ENCODE results near the gene RIN3.
"Not testable (repeated sequence)": the region's sequence is repeated elsewhere in the genome, so short reads cannot be mapped to it uniquely, and the experiment has no call there.

The RIN3 gene

DNA sequence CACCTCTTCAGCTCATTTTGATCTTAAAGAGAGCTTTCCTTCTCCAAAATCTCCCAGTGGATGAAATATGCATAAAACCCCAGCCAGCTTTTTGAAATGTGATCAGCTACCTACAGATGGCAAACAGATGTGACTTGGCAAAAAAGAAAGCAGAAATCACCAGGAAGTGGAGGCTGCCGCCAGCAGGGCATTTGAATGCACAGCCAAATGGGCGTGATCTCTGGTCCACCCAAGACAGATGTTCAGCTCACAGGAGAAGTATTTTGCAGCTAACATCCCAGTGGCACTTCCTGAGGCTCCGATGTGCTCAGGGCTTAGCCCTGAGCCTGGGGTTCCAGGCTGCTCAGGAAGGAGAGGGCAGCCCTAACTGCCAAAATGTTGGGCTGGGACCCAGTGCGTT, 156.6 kb downstream of the RIN3 start:
- Histone ChIP-seq H3K9ac (ENCODE audit: low read depth, low read length) (no peak overlapping the region), H3K36me3 (ENCODE audit: control insufficient read depth, insufficient read depth, low read length) (no peaks in the 10 kb centered on the region), H3K4me3 (ENCODE audit: low read depth, low read length) (no peak overlapping the region), H3K27me3 (ENCODE audit: control insufficient read depth, insufficient read depth, low read length) (no peaks in the 10 kb centered on the region), H3K4me1 (ENCODE audit: control insufficient read depth, insufficient read depth, low read length) (no peaks in the 10 kb centered on the region), H3K9me3 (ENCODE audit: control insufficient read depth, insufficient read depth, low read length) (no peaks in the 10 kb centered on the region)

DNA sequence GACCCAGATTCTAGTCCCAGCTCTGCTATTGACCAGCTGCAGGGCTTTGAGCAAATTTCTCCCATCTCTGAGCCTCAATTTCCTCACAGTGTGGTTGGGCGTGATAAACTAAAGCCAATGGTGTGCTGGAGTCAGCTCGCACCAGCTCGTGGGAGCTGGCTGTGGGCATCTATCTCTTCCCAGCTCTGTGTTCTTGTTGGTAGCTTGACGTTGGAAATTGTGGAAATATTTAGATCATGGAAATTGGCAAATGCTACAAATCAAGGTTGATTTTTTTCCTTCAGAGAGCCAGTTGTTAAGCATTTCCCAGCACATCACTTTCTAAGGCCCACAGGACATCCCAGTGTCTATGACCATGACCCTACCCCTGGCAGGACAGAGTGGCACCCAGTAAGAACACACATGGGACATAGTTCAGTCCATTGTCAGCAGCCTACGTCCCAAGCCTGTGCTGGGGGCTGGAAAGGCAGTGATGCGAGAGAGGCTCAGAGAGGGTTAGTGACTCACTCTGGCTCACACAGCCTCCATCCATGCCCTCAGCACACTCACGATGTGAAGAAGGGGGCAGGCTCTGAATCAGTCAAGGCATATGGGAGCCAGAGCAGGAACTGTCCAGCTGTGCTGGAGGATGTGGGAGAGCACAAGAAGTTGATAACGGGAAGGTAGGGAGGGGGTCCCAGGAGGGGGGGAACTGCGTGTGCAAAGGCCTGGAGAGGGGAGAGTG, 157.2 kb downstream of the RIN3 start:
- no peak overlapping the region for H3K9ac ChIP-seq (ENCODE audit: low read depth, low read length)
- no peaks in the 10 kb centered on the region for H3K36me3 ChIP-seq (ENCODE audit: control insufficient read depth, insufficient read depth, low read length)
- no peaks in the 10 kb centered on the region for H3K9me3 ChIP-seq (ENCODE audit: control insufficient read depth, insufficient read depth, low read length)
- H3K4me1 ChIP-seq (ENCODE audit: control insufficient read depth, insufficient read depth, low read length) = no peaks in the 10 kb centered on the region
- no peaks in the 10 kb centered on the region for H3K27me3 ChIP-seq (ENCODE audit: control insufficient read depth, insufficient read depth, low read length)
- no peak overlapping the region for H3K4me3 ChIP-seq (ENCODE audit: low read depth, low read length)

DNA sequence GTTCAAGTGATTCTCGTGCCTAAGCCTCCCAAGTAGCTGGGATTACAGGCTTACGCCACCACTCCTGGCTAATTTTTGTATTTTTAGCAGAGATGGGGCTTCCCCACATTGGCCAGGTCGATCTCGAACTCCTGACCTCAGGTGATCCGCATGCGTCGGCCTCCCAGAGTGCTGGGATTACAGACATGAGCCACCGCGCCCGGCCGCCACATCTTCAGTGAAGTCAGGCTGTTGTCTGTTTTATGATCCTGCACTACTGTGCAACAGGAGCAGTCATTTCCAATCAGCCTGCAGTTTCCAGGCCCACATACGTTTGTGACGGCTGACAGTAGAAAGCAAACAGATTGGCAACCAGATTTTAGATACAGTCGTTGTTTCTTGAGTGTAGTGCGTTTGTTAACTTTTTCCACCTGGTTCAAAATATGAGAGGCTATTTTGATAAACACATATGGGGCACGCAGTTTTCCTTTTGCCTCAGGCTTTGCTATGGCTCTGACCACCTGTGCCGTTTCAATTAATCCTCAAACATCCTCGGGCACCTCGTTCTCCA, 160.1 kb downstream of the RIN3 start:
- H3K9ac ChIP-seq (ENCODE audit: low read depth, low read length) = no peak overlapping the region
- H3K36me3 ChIP-seq (ENCODE audit: control insufficient read depth, insufficient read depth, low read length) = no peaks in the 10 kb centered on the region
- no peaks in the 10 kb centered on the region for H3K27me3 ChIP-seq (ENCODE audit: control insufficient read depth, insufficient read depth, low read length)
- H3K4me3 ChIP-seq (ENCODE audit: low read depth, low read length) = no peak overlapping the region
- no peaks in the 10 kb centered on the region for H3K9me3 ChIP-seq (ENCODE audit: control insufficient read depth, insufficient read depth, low read length)
- H3K4me1 ChIP-seq (ENCODE audit: control insufficient read depth, insufficient read depth, low read length) = no peaks in the 10 kb centered on the region

DNA sequence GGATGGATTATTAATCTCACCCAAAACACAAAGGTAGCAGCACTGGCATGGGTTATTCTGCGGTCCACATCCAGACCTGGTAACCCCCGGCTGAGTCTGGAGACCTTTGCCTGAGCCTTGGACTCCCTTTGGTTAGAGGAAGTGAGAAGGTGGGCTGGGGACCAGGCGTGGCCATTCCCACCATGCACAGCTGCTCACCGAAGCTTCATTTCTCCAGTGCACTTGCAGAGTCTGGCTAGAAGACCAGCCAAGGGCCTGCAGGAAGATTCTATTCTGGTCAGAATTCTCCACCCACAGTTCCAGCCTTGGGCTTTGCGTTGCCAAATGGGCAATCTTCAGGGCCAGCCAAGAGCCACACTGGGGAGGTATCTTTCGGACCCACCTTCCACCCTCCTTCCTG, 161.8 kb downstream of the RIN3 start:
- H3K4me3 ChIP-seq (ENCODE audit: low read depth, low read length) = no peak overlapping the region
- H3K36me3 ChIP-seq (ENCODE audit: control insufficient read depth, insufficient read depth, low read length) = no peaks in the 10 kb centered on the region
- H3K9me3 ChIP-seq (ENCODE audit: control insufficient read depth, insufficient read depth, low read length) = no peaks in the 10 kb centered on the region
- H3K9ac ChIP-seq (ENCODE audit: low read depth, low read length) = no peak overlapping the region
- no peaks in the 10 kb centered on the region for H3K4me1 ChIP-seq (ENCODE audit: control insufficient read depth, insufficient read depth, low read length)
- no peaks in the 10 kb centered on the region for H3K27me3 ChIP-seq (ENCODE audit: control insufficient read depth, insufficient read depth, low read length)

DNA sequence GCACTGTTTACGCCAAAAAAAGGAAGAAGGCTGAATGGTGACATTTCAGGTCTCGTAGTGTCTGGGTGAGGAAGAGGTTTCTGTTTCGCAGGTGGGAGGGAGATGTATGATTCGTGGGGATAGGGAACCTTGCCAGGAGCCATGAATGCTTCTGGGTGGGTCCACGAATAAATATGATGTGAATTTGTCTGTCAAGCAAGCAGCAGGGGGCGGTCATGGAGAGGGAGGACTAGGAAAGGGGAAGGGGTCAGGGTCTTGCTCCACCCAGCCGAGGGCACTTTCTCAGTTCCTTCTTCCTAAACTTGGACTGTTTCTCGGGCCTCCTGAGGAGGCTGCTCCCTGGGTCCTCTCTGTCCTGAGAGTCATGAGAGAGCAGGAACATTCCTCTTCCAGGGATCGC, 162.4 kb downstream of the RIN3 start:
- no peak overlapping the region for H3K4me3 ChIP-seq (ENCODE audit: low read depth, low read length)
- H3K9ac ChIP-seq (ENCODE audit: low read depth, low read length) = no peak overlapping the region
- H3K4me1 ChIP-seq (ENCODE audit: control insufficient read depth, insufficient read depth, low read length) = no peaks in the 10 kb centered on the region
- no peaks in the 10 kb centered on the region for H3K27me3 ChIP-seq (ENCODE audit: control insufficient read depth, insufficient read depth, low read length)
- H3K9me3 ChIP-seq (ENCODE audit: control insufficient read depth, insufficient read depth, low read length) = no peaks in the 10 kb centered on the region
- H3K36me3 ChIP-seq (ENCODE audit: control insufficient read depth, insufficient read depth, low read length) = no peaks in the 10 kb centered on the region

DNA sequence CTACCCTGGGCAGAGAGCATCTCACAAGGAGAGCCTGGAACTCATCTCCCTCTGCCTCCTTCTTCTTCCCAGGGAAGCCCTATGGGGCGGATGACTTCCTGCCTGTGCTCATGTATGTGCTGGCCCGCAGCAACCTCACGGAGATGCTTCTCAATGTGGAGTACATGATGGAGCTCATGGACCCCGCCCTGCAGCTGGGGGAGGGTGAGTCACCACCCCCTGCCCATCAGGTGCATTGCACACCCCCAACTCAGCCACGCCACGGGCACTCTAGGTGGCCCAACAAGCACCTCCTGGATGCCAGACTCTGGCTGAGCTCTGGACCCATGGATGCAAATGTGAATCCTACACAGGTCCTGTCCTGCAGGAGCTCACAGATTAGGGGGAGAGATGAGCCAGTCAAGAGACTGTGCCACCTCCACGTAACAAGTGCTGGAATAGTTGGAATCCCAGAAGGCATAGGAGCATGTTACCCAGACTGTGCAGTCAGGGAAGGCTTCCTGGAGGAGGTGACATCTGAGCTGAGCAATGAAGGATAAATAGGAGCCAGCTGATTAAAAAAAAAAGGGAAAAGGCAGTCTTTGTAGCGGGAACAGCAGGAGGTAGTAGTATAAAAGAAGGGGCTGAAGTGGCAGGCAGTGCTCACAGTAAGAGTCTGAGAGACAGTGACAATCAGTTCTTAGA, 163.0 kb downstream of the RIN3 start:
- Histone ChIP-seq H3K4me3 (ENCODE audit: low read depth, low read length) (no peak overlapping the region), H3K36me3 (ENCODE audit: control insufficient read depth, insufficient read depth, low read length) (no peaks in the 10 kb centered on the region), H3K9me3 (ENCODE audit: control insufficient read depth, insufficient read depth, low read length) (no peaks in the 10 kb centered on the region), H3K27me3 (ENCODE audit: control insufficient read depth, insufficient read depth, low read length) (no peaks in the 10 kb centered on the region), H3K4me1 (ENCODE audit: control insufficient read depth, insufficient read depth, low read length) (no peaks in the 10 kb centered on the region), H3K9ac (ENCODE audit: low read depth, low read length) (no peak overlapping the region)

DNA sequence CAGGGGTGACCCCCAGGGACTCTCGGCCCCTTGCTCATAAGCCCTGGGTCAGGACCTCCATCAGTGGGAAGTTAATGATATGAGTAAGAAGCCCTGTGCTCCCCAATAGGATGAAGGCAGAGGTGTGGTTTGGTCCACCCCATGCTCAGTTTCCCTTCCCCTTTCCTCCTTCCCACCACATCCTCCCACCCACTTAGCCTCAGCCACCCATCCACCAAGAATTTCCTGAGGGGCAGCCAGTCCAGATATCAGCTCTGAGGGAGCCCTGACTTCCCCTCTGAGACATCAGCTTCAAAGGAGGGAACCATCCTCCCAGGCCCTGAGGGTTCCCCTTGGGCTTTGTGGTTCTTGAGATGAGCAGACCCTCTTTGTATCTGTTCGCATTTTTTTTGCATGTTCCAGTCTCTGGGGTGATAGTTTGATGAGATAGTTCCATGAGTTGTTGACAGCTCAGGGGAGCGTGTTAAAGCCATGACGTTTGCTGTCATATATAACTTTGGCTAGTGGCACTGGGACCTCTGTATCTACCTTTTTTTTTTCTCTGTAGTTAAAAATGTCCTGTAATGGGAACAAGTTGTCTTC, 163.6 kb downstream of the RIN3 start:
- Histone ChIP-seq H3K27me3 (ENCODE audit: control insufficient read depth, insufficient read depth, low read length) (no peaks in the 10 kb centered on the region), H3K4me1 (ENCODE audit: control insufficient read depth, insufficient read depth, low read length) (no peaks in the 10 kb centered on the region), H3K4me3 (ENCODE audit: low read depth, low read length) (no peak overlapping the region), H3K9ac (ENCODE audit: low read depth, low read length) (no peak overlapping the region), H3K9me3 (ENCODE audit: control insufficient read depth, insufficient read depth, low read length) (no peaks in the 10 kb centered on the region), H3K36me3 (ENCODE audit: control insufficient read depth, insufficient read depth, low read length) (no peaks in the 10 kb centered on the region)

DNA sequence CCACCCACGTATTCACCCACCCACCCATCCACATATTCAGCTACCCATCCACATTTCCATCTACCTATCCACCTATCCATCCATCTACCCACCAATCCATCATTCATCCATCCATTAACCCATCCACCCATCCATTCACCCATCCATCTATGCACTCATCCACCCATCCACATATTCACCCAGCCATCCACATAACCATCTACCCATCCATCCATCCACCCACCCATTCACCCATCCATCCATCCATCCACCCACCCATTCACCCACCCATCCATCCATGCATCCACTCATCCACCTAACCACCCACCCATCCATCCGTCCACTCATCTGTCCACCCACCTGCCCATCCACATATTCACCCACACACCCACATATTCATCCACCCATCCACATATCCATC, 164.4 kb downstream of the RIN3 start:
- no peak overlapping the region for H3K9ac ChIP-seq (ENCODE audit: low read depth, low read length)
- no peaks in the 10 kb centered on the region for H3K9me3 ChIP-seq (ENCODE audit: control insufficient read depth, insufficient read depth, low read length)
- H3K27me3 ChIP-seq (ENCODE audit: control insufficient read depth, insufficient read depth, low read length) = no peaks in the 10 kb centered on the region
- no peak overlapping the region for H3K4me3 ChIP-seq (ENCODE audit: low read depth, low read length)
- no peaks in the 10 kb centered on the region for H3K36me3 ChIP-seq (ENCODE audit: control insufficient read depth, insufficient read depth, low read length)
- H3K4me1 ChIP-seq (ENCODE audit: control insufficient read depth, insufficient read depth, low read length) = no peaks in the 10 kb centered on the region

DNA sequence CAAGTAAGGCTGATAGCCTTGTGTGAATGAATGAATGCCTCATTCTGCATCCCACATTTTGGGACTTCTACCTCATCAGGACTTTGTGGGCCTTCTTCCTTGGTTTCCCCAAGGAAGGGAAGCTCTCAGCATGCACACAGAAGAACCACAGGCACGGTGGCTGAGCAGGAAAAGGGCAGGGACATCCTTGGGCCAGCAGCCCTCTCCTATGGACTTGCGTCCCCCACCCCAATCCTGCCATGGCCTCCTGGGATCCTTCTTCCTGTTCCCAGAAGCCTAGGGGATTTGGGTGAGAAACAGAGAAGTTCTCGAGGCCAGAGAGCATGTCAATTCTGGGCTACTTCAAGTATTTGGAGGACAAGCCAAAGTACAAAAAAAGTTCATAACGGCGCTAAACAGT, 165.2 kb downstream of the RIN3 start:
- no peak overlapping the region for H3K4me3 ChIP-seq (ENCODE audit: low read depth, low read length)
- H3K27me3 ChIP-seq (ENCODE audit: control insufficient read depth, insufficient read depth, low read length) = no peaks in the 10 kb centered on the region
- H3K9ac ChIP-seq (ENCODE audit: low read depth, low read length) = no peak overlapping the region
- H3K9me3 ChIP-seq (ENCODE audit: control insufficient read depth, insufficient read depth, low read length) = no peaks in the 10 kb centered on the region
- no peaks in the 10 kb centered on the region for H3K4me1 ChIP-seq (ENCODE audit: control insufficient read depth, insufficient read depth, low read length)
- H3K36me3 ChIP-seq (ENCODE audit: control insufficient read depth, insufficient read depth, low read length) = no peaks in the 10 kb centered on the region

DNA sequence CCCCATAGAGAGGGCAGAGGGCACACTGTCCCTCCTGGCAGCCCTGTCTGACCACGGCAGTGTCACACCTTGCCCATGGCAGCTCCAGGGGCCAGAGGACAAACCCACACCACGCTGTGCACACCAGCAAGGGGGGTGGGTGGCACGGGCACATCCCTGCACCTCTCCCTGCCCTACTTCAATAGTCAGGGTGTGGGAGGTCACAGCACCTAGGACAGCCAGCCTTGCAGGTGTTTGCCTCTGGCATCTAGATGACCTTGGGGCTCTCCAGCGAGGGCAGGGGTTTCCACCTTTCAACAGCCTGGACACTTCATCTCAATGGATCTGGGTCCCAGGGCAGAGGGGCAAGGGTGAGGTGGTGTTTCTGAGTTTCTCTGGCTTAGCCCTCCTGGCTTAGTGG, 165.7 kb downstream of the RIN3 start:
- no peaks in the 10 kb centered on the region for H3K27me3 ChIP-seq (ENCODE audit: control insufficient read depth, insufficient read depth, low read length)
- no peaks in the 10 kb centered on the region for H3K9me3 ChIP-seq (ENCODE audit: control insufficient read depth, insufficient read depth, low read length)
- no peak overlapping the region for H3K9ac ChIP-seq (ENCODE audit: low read depth, low read length)
- no peaks in the 10 kb centered on the region for H3K4me1 ChIP-seq (ENCODE audit: control insufficient read depth, insufficient read depth, low read length)
- H3K36me3 ChIP-seq (ENCODE audit: control insufficient read depth, insufficient read depth, low read length) = no peaks in the 10 kb centered on the region
- H3K4me3 ChIP-seq (ENCODE audit: low read depth, low read length) = no peak overlapping the region

DNA sequence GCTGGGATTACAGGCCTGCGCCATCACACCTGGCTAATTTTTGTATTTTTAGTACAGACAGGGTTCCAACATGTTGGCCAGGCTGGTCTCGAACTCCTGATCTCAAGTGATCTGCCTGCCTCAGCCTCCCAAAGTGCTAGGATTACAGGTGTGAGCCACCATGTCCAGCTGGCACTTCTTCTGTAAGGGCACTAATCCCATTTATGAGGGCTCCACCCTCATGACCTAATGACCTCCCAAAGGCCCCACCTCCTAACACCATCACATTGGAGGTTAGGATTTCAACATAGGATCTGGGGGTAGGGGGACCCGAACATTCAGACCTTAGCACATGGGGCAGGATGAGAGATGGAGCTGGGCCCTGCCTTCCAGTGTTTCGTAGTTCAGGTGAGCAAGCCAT, 166.7 kb downstream of the RIN3 start:
- H3K9me3 ChIP-seq (ENCODE audit: control insufficient read depth, insufficient read depth, low read length); H3K9ac ChIP-seq (ENCODE audit: low read depth, low read length); H3K4me3 ChIP-seq (ENCODE audit: low read depth, low read length); H3K27me3 ChIP-seq (ENCODE audit: control insufficient read depth, insufficient read depth, low read length); H3K36me3 ChIP-seq (ENCODE audit: control insufficient read depth, insufficient read depth, low read length); H3K4me1 ChIP-seq (ENCODE audit: control insufficient read depth, insufficient read depth, low read length): not testable (repeated sequence)

All from iPS-15b (cell line).